Peyer's patch (tissue), 4 donors: Measurements from ENCODE around the gene HSPA13. TPM values are rescaled to one million over a fixed set of nuclear protein-coding genes. Genes with fewer than 3 reads are reported as not detected.
A peak's percentile ranks its signal among the peaks of the same experiment; 100 is the strongest.

ENCODE experiments used
- DNase-seq, 3 donors: peaks; one replicate each; pipeline ENCODE4 v3.0.0-alpha.2; 2017 to 2019
- H3K27ac ChIP-seq, 4 donors: fragments of 200-600 bp; sonication (generic); one replicate each; pipeline ENCODE4 v1.5.1; 2016 to 2019
- H3K27me3 ChIP-seq, 2 donors: fragments of 200-600 bp; sonication (generic); one replicate each; pipeline ENCODE4 v1.5.1; 2019
- H3K36me3 ChIP-seq, 3 donors: fragments of 200-600 bp; sonication (generic); one replicate each; pipeline ENCODE4 v1.5.1; 2016 to 2019
- H3K4me1 ChIP-seq, 4 donors: fragments of 200-600 bp; sonication (generic); one replicate each; pipeline ENCODE4 v1.5.1; 2016 to 2019
- H3K4me3 ChIP-seq, 4 donors: fragments of 200-600 bp; sonication (generic); 1 replicate in 3 of 4; 2 replicates in 1 of 4; pipeline ENCODE4 v1.5.1; 2016 to 2019; ENCODE audit warnings: mild to moderate bottlenecking in 1 of 4
- H3K9me3 ChIP-seq, 4 donors: fragments of 200-600 bp; sonication (generic); one replicate each; pipeline ENCODE4 v1.5.1; 2016 to 2019; ENCODE audit warnings: mild to moderate bottlenecking in 1 of 4
- CTCF ChIP-seq, 6 experiments: fragments of 450-650 bp in 4 of 6; fragments of 200-600 bp in 2 of 6; sonication (generic) in 1 of 6; IDR thresholded peaks; one replicate each; pipeline ENCODE4 v1.5.1; 2017 to 2019; ENCODE audit warnings: antibody characterized with exemption in 6 of 6, mild to moderate bottlenecking in 3 of 6, moderate library complexity in 1 of 6
- POLR2A ChIP-seq, 2 donors: fragments of 450-650 bp; IDR thresholded peaks; one replicate each; pipeline ENCODE4 v1.5.1; 2017; ENCODE audit warnings: antibody characterized with exemption in 2 of 2, mild to moderate bottlenecking in 2 of 2, moderate library complexity in 2 of 2
- total RNA-seq, 4 donors: library from RNA; depleted of rRNA; stranded (reverse); fragments of >200 nt; gene quantifications; one replicate each; pipeline ENCODE4 v1.1.0, GENCODE V29; 2016

Gene HSPA13
- total RNA-seq, 4 donors from 2014 or later, result 3.7 to 9.1 (median 6.0) TPM

GRCh38 chr21:14403681-14404318, 20.9 kb upstream of the HSPA13 start:
- Histone ChIP-seq H3K4me3 (no peak overlapping the region), H3K36me3 (no peaks in the 10 kb centered on the region), H3K9me3 (no peaks in the 10 kb centered on the region), H3K27ac (no peak overlapping the region), H3K4me1 (no peaks in the 10 kb centered on the region), H3K27me3 (no peaks in the 10 kb centered on the region)
- DNase-seq, result no peak
- TF ChIP-seq POLR2A (IDR thresholded peaks at IDR 0.05) (no peak), CTCF (IDR thresholded peaks at IDR 0.05) (peak in 5 of 6 experiments; percentile 43 to 66 (median 60))

- TF ChIP-seq CTCF (IDR thresholded peaks at IDR 0.05) (no peak), POLR2A (IDR thresholded peaks at IDR 0.05) (no peak)
- Histone ChIP-seq H3K4me1 (no peaks in the 10 kb centered on the region), H3K9me3 (no peaks in the 10 kb centered on the region), H3K27me3 (no peaks in the 10 kb centered on the region), H3K4me3 (no peak overlapping the region), H3K27ac (no peak overlapping the region), H3K36me3 (no peaks in the 10 kb centered on the region)
- DNase-seq, result no peak
Measured at GRCh38 chr21:14401217-14401616, 18.3 kb upstream of the HSPA13 start.

GRCh38 chr21:14388282-14388681, 5.3 kb upstream of the HSPA13 start:
- Histone ChIP-seq H3K27ac (no peak overlapping the region), H3K4me3 (no peak overlapping the region), H3K4me1 (peaks cover 0 to 8% (median 0%) of the 10 kb centered on the region in 4 donors), H3K27me3 (no peaks in the 10 kb centered on the region), H3K9me3 (no peaks in the 10 kb centered on the region), H3K36me3 (no peaks in the 10 kb centered on the region)
- TF ChIP-seq POLR2A (IDR thresholded peaks at IDR 0.05) (no peak), CTCF (IDR thresholded peaks at IDR 0.05) (no peak)
- no peak for DNase-seq

GRCh38 chr21:14384453-14384852, 1.5 kb upstream of the HSPA13 start:
- TF ChIP-seq CTCF (IDR thresholded peaks at IDR 0.05) (no peak), POLR2A (IDR thresholded peaks at IDR 0.05) (no peak)
- no peaks in the 10 kb centered on the region for H3K36me3 ChIP-seq
- DNase-seq, result no peak
- no peak overlapping the region for H3K4me3 ChIP-seq
- no peaks in the 10 kb centered on the region for H3K27me3 ChIP-seq
- H3K9me3 ChIP-seq, result no peaks in the 10 kb centered on the region
- peak overlapping the region in 2 of 4 donors; percentile 75 to 91 for H3K27ac ChIP-seq
- H3K4me1 ChIP-seq, result peaks cover 0 to 27% (median 6%) of the 10 kb centered on the region in 4 donors

- no peaks in the 10 kb centered on the region for H3K36me3 ChIP-seq
- H3K27ac ChIP-seq, result peak overlapping the region; percentile 75 to 91 (median 82)
- no peaks in the 10 kb centered on the region for H3K27me3 ChIP-seq
- H3K9me3 ChIP-seq, result no peaks in the 10 kb centered on the region
- DNase-seq, result no peak
- peak overlapping the region; percentile 64 to 95 (median 67) for H3K4me3 ChIP-seq
- no peak for TF ChIP-seq CTCF (IDR thresholded peaks at IDR 0.05)
- peaks cover 0 to 27% (median 6%) of the 10 kb centered on the region in 4 donors for H3K4me1 ChIP-seq
Measured at GRCh38 chr21:14383596-14384180, 742 bp upstream of the HSPA13 start.
